ENCODE measurements around the gene GAB2. TPM values are rescaled to one million over a fixed set of nuclear protein-coding genes. Genes with fewer than 3 reads are reported as not detected.

Gene GAB2
- total RNA-seq, 1 experiment from 2014 or later, result 4.2 TPM

- Mint-ChIP-seq H3K27ac (ENCODE audit: low read depth, unreplicated experiment) (peak overlapping the region; percentile 28), H3K4me1 (ENCODE audit: insufficient read depth, unreplicated experiment) (no peaks in the 10 kb centered on the region), H3K9me3 (ENCODE audit: unreplicated experiment) (no peaks in the 10 kb centered on the region), H3K4me3 (ENCODE audit: unreplicated experiment) (no peak overlapping the region), H3K36me3 (ENCODE audit: insufficient read depth, unreplicated experiment) (peaks cover 12% of the 10 kb centered on the region), H3K27me3 (ENCODE audit: insufficient read depth, unreplicated experiment) (no peaks in the 10 kb centered on the region)
- CTCF ChIA-PET, result interaction anchor here (0.6 kb wide), 1 partner anchor 301 kb away, joined by 4 read pairs; no protein-coding TSS in a partner anchor
- no peak for TF ChIP-seq CTCF (IDR thresholded peaks at IDR 0.05; ENCODE audit: unreplicated experiment)
- POLR2A ChIA-PET, result no interaction called here
- BruUV-seq (replicated peaks), result no TSS peak
- DNase-seq (ENCODE audit: unreplicated experiment), result no peak
- intact Hi-C loops (cut with micrococcal nuclease), result no loop called here
Observed at GRCh38 chr11:78208257-78209165, 209.1 kb downstream of the GAB2 start.

- Mint-ChIP-seq H3K4me1 (ENCODE audit: insufficient read depth, unreplicated experiment) (no peaks in the 10 kb centered on the region), H3K4me3 (ENCODE audit: unreplicated experiment) (no peak overlapping the region), H3K9me3 (ENCODE audit: unreplicated experiment) (no peaks in the 10 kb centered on the region), H3K27me3 (ENCODE audit: insufficient read depth, unreplicated experiment) (no peaks in the 10 kb centered on the region), H3K27ac (ENCODE audit: low read depth, unreplicated experiment) (no peak overlapping the region), H3K36me3 (ENCODE audit: insufficient read depth, unreplicated experiment) (peaks cover 12% of the 10 kb centered on the region)
- CTCF ChIA-PET, result no interaction called here
- BruUV-seq (replicated peaks), result no TSS peak
- TF ChIP-seq CTCF (IDR thresholded peaks at IDR 0.05; ENCODE audit: unreplicated experiment), result no peak
- intact Hi-C loops (cut with micrococcal nuclease), result no loop called here
- POLR2A ChIA-PET, result no interaction called here
- no peak for DNase-seq (ENCODE audit: unreplicated experiment)
Observed at GRCh38 chr11:78207532-78208256, 209.9 kb downstream of the GAB2 start.

- Mint-ChIP-seq H3K4me1 (ENCODE audit: insufficient read depth, unreplicated experiment) (no peaks in the 10 kb centered on the region), H3K36me3 (ENCODE audit: insufficient read depth, unreplicated experiment) (peaks cover 12% of the 10 kb centered on the region), H3K9me3 (ENCODE audit: unreplicated experiment) (no peaks in the 10 kb centered on the region), H3K27ac (ENCODE audit: low read depth, unreplicated experiment) (no peak overlapping the region), H3K4me3 (ENCODE audit: unreplicated experiment) (no peak overlapping the region), H3K27me3 (ENCODE audit: insufficient read depth, unreplicated experiment) (no peaks in the 10 kb centered on the region)
- no peak for TF ChIP-seq CTCF (IDR thresholded peaks at IDR 0.05; ENCODE audit: unreplicated experiment)
- BruUV-seq (replicated peaks), result no TSS peak
- DNase-seq (ENCODE audit: unreplicated experiment), result no peak
- POLR2A ChIA-PET, result no interaction called here
- intact Hi-C loops (cut with micrococcal nuclease), result no loop called here
- CTCF ChIA-PET, result no interaction called here
Observed at GRCh38 chr11:78205691-78206090, 211.9 kb downstream of the GAB2 start.

- no peak for DNase-seq (ENCODE audit: unreplicated experiment)
- no peaks in the 10 kb centered on the region for H3K4me1 Mint-ChIP-seq (ENCODE audit: insufficient read depth, unreplicated experiment)
- H3K27ac Mint-ChIP-seq (ENCODE audit: low read depth, unreplicated experiment), result no peak overlapping the region
- intact Hi-C loops (cut with micrococcal nuclease), result no loop called here
- no TSS peak for BruUV-seq (replicated peaks)
- H3K27me3 Mint-ChIP-seq (ENCODE audit: insufficient read depth, unreplicated experiment), result no peaks in the 10 kb centered on the region
- TF ChIP-seq CTCF (IDR thresholded peaks at IDR 0.05; ENCODE audit: unreplicated experiment), result no peak
- POLR2A ChIA-PET, result no interaction called here
- CTCF ChIA-PET, result no interaction called here
- peaks cover 12% of the 10 kb centered on the region for H3K36me3 Mint-ChIP-seq (ENCODE audit: insufficient read depth, unreplicated experiment)
- no peaks in the 10 kb centered on the region for H3K9me3 Mint-ChIP-seq (ENCODE audit: unreplicated experiment)
- no peak overlapping the region for H3K4me3 Mint-ChIP-seq (ENCODE audit: unreplicated experiment)
Observed at GRCh38 chr11:78205256-78205655, 212.4 kb downstream of the GAB2 start.
